NT2/D1 (cell line): ENCODE results near the gene OR5A2.

Experiments used
- DNase-seq: peaks from one replicate; pipeline ENCODE4 v3.0.0-alpha.2; 2011; ENCODE audit warnings: low read depth, low spot score
- H3K27me3 ChIP-seq: 2 replicates; pipeline ENCODE4 v1.6.0; 2011; ENCODE audit warnings: mild to moderate bottlenecking; ENCODE audit not compliant: insufficient read length, insufficient read depth
- H3K36me3 ChIP-seq: 2 replicates; pipeline ENCODE4 v1.6.1; 2011; ENCODE audit warnings: mild to moderate bottlenecking, low read length, mixed read lengths; ENCODE audit not compliant: insufficient read depth, insufficient read length
- H3K4me1 ChIP-seq: 2 replicates; pipeline ENCODE4 v1.5.1; 2011; ENCODE audit not compliant: insufficient read depth, insufficient read length
- H3K4me3 ChIP-seq: 2 replicates; pipeline ENCODE4 v1.5.1; 2011; ENCODE audit warnings: low read depth; ENCODE audit not compliant: insufficient read length
- H3K9ac ChIP-seq: 2 replicates; pipeline ENCODE4 v1.6.0; 2011; ENCODE audit warnings: low read depth; ENCODE audit not compliant: insufficient read length
- H3K9me3 ChIP-seq: 2 replicates; pipeline ENCODE4 v1.5.1; 2011; ENCODE audit warnings: mild to moderate bottlenecking, low read length; ENCODE audit not compliant: insufficient read depth
- SUZ12 ChIP-seq: IDR thresholded peaks from 2 replicates; pipeline ENCODE4 v1.6.1; 2011; ENCODE audit not compliant: insufficient read length, insufficient read depth; ENCODE audit errors: extremely low read depth
- YY1 ChIP-seq: IDR thresholded peaks from 2 replicates; pipeline ENCODE4 v1.6.1; 2011; ENCODE audit not compliant: insufficient read length, insufficient read depth
- ZNF274 ChIP-seq: IDR thresholded peaks from 2 replicates; pipeline ENCODE4 v1.6.1; 2011; ENCODE audit warnings: mild to moderate bottlenecking, low read depth, low read length

OR5A2 gene

DNA sequence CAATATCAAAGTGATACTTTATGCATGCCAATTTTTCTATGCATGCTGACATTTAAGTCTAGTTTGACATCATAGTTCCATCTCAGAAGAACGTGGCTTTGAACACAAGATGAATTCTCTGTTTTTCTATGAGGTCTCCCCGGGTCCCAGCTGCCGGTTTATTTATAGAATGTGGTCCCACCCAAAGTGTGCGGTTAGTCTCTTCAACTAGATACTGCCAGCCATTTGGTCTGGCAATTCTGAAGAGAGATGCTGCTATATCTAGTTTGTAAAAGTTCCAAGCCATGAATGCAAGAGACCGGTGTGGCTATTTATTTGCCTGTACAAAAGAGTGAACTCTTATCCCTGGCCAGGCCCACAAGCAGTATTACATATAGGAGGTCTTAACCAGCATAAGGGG is 9.2 kb downstream of the OR5A2 start:
- no peaks in the 10 kb centered on the region for H3K36me3 ChIP-seq
- TF ChIP-seq SUZ12 (no peak), YY1 (no peak), ZNF274 (no peak)
- no peaks in the 10 kb centered on the region for H3K27me3 ChIP-seq
- DNase-seq, result no peak
- no peaks in the 10 kb centered on the region for H3K4me1 ChIP-seq
- no peaks in the 10 kb centered on the region for H3K9me3 ChIP-seq
- H3K4me3 ChIP-seq, result no peak overlapping the region
- no peak overlapping the region for H3K9ac ChIP-seq

- Histone ChIP-seq H3K36me3 (no peaks in the 10 kb centered on the region), H3K4me3 (no peak overlapping the region), H3K9me3 (no peaks in the 10 kb centered on the region), H3K27me3 (no peaks in the 10 kb centered on the region), H3K4me1 (no peaks in the 10 kb centered on the region), H3K9ac (no peak overlapping the region)
- TF ChIP-seq SUZ12, result no peak
- no peak for TF ChIP-seq YY1
- TF ChIP-seq ZNF274, result no peak
- DNase-seq, result no peak
These were observed 9.6 kb downstream of the OR5A2 start for GRCh38 chr11:59416613-59417012.

GRCh38 chr11:59415111-59415510 is 11.1 kb downstream of the OR5A2 start:
- no peaks in the 10 kb centered on the region for H3K27me3 ChIP-seq
- H3K9me3 ChIP-seq, result peaks cover 6% of the 10 kb centered on the region; the same call in 1 of the 2 replicates
- H3K9ac ChIP-seq, result no peak overlapping the region
- no peaks in the 10 kb centered on the region for H3K4me1 ChIP-seq
- no peak for DNase-seq
- TF ChIP-seq ZNF274 (no peak), YY1 (no peak), SUZ12 (no peak)
- H3K4me3 ChIP-seq, result no peak overlapping the region
- no peaks in the 10 kb centered on the region for H3K36me3 ChIP-seq

GRCh38 chr11:59413646-59414045 is 12.6 kb downstream of the OR5A2 start:
- no peak overlapping the region for H3K9ac ChIP-seq
- no peaks in the 10 kb centered on the region for H3K27me3 ChIP-seq
- no peak for DNase-seq
- no peaks in the 10 kb centered on the region for H3K4me1 ChIP-seq
- H3K36me3 ChIP-seq, result no peaks in the 10 kb centered on the region
- no peak overlapping the region for H3K4me3 ChIP-seq
- TF ChIP-seq YY1 (no peak), ZNF274 (no peak), SUZ12 (no peak)
- peaks cover 15% of the 10 kb centered on the region for H3K9me3 ChIP-seq

DNA sequence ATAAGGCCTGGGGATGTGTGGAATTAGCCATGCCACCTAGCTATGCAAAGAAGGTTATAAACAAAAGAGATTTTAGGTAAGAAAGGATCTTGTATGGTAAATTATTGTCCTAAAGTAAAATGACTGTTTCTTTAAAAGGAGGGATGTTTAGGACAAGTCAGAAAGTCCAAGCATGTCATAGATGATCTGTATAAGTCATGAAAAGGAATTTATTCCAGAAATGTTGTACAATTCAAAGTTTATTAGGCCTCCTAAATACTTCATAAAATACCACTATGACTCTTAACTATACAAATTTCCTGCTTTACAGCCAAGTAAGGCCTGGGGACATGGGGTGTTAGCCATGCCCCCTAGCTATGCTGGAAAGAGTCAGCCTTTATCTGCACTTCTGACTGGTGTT is 22.7 kb downstream of the OR5A2 start:
- no peak overlapping the region for H3K9ac ChIP-seq
- H3K4me3 ChIP-seq, result no peak overlapping the region
- no peaks in the 10 kb centered on the region for H3K27me3 ChIP-seq
- TF ChIP-seq ZNF274 (no peak), SUZ12 (no peak), YY1 (no peak)
- no peak for DNase-seq
- no peaks in the 10 kb centered on the region for H3K4me1 ChIP-seq
- H3K36me3 ChIP-seq, result no peaks in the 10 kb centered on the region
- peaks cover 33% of the 10 kb centered on the region for H3K9me3 ChIP-seq

- no peaks in the 10 kb centered on the region for H3K36me3 ChIP-seq
- no peak overlapping the region for H3K4me3 ChIP-seq
- H3K4me1 ChIP-seq, result no peaks in the 10 kb centered on the region
- H3K27me3 ChIP-seq, result no peaks in the 10 kb centered on the region
- no peak for TF ChIP-seq SUZ12
- TF ChIP-seq YY1, result no peak
- TF ChIP-seq ZNF274, result no peak
- peaks cover 33% of the 10 kb centered on the region for H3K9me3 ChIP-seq
- H3K9ac ChIP-seq, result no peak overlapping the region
- no peak for DNase-seq
These were observed 25.0 kb downstream of the OR5A2 start for GRCh38 chr11:59401262-59401552.

DNA sequence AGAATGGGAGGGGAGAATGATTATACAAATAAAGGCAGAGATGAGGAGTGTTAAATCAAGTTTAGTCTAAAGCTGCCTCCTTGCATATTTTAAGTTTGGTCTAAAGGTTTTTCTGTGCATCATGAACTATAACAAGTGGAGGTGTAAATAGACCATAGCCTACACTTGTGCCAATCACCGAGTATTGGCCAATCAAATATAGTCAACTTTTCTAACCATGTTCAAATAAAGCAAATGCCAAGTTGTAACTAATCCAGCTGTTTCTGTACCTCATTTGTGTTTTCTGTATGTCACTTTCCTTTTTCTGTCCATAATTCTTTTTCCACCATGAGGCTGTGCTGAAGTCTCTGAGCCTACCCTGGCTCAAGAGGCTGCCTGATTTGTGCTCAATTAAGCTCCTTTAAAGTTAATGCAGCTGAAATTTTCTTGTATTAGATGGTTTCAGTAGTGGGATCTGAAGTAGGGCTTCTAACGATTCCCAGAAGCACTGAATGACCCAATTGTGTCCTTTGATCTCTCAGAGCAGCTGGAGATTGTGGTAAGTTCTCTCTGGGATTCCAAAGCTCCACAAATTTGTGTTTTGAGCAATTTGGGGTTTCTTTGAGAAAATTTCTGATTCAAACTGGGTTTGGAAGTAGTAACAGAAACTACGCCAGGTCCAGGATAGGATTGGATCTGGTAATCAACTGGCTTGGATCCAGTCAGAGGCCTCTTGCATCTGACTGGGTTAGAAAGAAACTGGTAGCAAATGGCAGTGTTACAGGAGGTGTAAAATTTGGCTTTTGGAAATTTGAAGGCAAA is 25.6 kb downstream of the OR5A2 start:
- no peak overlapping the region for H3K9ac ChIP-seq
- H3K9me3 ChIP-seq, result peaks cover 33% of the 10 kb centered on the region
- H3K36me3 ChIP-seq, result no peaks in the 10 kb centered on the region
- no peak for DNase-seq
- TF ChIP-seq YY1 (no peak), SUZ12 (no peak), ZNF274 (no peak)
- H3K27me3 ChIP-seq, result no peaks in the 10 kb centered on the region
- H3K4me1 ChIP-seq, result no peaks in the 10 kb centered on the region
- no peak overlapping the region for H3K4me3 ChIP-seq
